K562 (cell line): ENCODE results near the gene TMEFF1. TPM values are rescaled to one million over a fixed set of nuclear protein-coding genes. Genes with fewer than 3 reads are reported as not detected.

ENCODE experiments used
- BRD9 ChIP-seq: fragments of 450-650 bp; IDR thresholded peaks from 2 replicates; pipeline ENCODE4 v1.6.1; 2018; ENCODE audit warnings: low read depth; ENCODE audit not compliant: partially characterized antibody
- COPS2 ChIP-seq: fragments of 450-650 bp; conservative IDR thresholded peaks from 2 replicates; pipeline ENCODE4 v1.6.1; 2016; ENCODE audit warnings: mild to moderate bottlenecking, moderate library complexity
- CTCF ChIP-seq, 3 experiments: IDR thresholded peaks in 2 of 3; conservative IDR thresholded peaks in 1 of 3; 2 replicates each; pipeline ENCODE4 v1.5.1; 2011 to 2012; ENCODE audit warnings: low read length in 3 of 3, mild to moderate bottlenecking in 3 of 3, control low read depth in 2 of 3, improper control_type of control experiment in 1 of 3, inconsistent platforms in 1 of 3, low read depth in 1 of 3, mixed read lengths in 1 of 3, moderate library complexity in 1 of 3; ENCODE audit not compliant: insufficient read depth in 2 of 3
- FOXK2 ChIP-seq, 2 experiments: fragments of 450-650 bp; IDR thresholded peaks in 1 of 2; conservative IDR thresholded peaks in 1 of 2; 2 replicates each; pipeline ENCODE4 v1.6.1; 2016; ENCODE audit warnings: low read depth in 2 of 2, mild to moderate bottlenecking in 1 of 2
- HLTF ChIP-seq: fragments of 450-650 bp; IDR thresholded peaks from 2 replicates; pipeline ENCODE4 v1.6.1; 2016
- KAT2B ChIP-seq: IDR thresholded peaks from one replicate; pipeline ENCODE4 v1.6.1; 2012; ENCODE audit warnings: low read depth, mild to moderate bottlenecking, control low read depth, inconsistent platforms, low read length, moderate library complexity
- MTA3 ChIP-seq: fragments of 450-650 bp; formaldehyde crosslinking; IDR thresholded peaks from 2 replicates; pipeline ENCODE4 v1.6.1; 2017; ENCODE audit warnings: mild to moderate bottlenecking, borderline replicate concordance
- PHB2 ChIP-seq: fragments of 450-650 bp; IDR thresholded peaks from 2 replicates; pipeline ENCODE4 v1.6.1; 2017; ENCODE audit warnings: low read depth
- RAD51 ChIP-seq: fragments of 450-650 bp; IDR thresholded peaks from 2 replicates; pipeline ENCODE4 v1.7.1; 2016; ENCODE audit warnings: low read depth, mild to moderate bottlenecking, borderline replicate concordance
- RBM14 ChIP-seq: fragments of 200-400 bp; formaldehyde crosslinking; IDR thresholded peaks from 2 replicates; pipeline ENCODE4 v1.6.1; 2018; ENCODE audit warnings: low read depth, mild to moderate bottlenecking, low read length, moderate library complexity, borderline replicate concordance; ENCODE audit not compliant: insufficient read depth
- TCF15 ChIP-seq: fragments of 250-450 bp; sonication (Bioruptor Pico); IDR thresholded peaks from 2 replicates; pipeline ENCODE4 v1.8.0; 2022; ENCODE audit warnings: moderate library complexity, mild to moderate bottlenecking, inconsistent platforms
- VEZF1 ChIP-seq: fragments of 200-800 bp; sonication (Bioruptor generic); IDR thresholded peaks from 2 replicates; pipeline ENCODE4 v1.6.1; 2017; ENCODE audit warnings: missing genetic modification characterization, missing compliant biosample characterization
- ZBTB33 ChIP-seq: sonication (generic); formaldehyde crosslinking; IDR thresholded peaks from 2 replicates; pipeline ENCODE4 v1.8.1; 2023; ENCODE audit warnings: mild to moderate bottlenecking, missing genetic modification reagents
- ZC3H4 ChIP-seq: sonication (generic); formaldehyde crosslinking; IDR thresholded peaks from 2 replicates; pipeline ENCODE4 v1.9.0; 2021; ENCODE audit warnings: missing genetic modification reagents, borderline replicate concordance
- ZFX ChIP-seq: sonication (generic); formaldehyde crosslinking; IDR thresholded peaks from 2 replicates; pipeline ENCODE4 v1.8.0; 2022; ENCODE audit warnings: mild to moderate bottlenecking, missing genetic modification reagents, moderate library complexity
- ZNF274 ChIP-seq: IDR thresholded peaks from 2 replicates; pipeline ENCODE4 v1.6.1; 2011; ENCODE audit warnings: low read depth, mild to moderate bottlenecking, low read length, moderate library complexity, borderline replicate concordance
- ZNF695 ChIP-seq: fragments of 450-650 bp; formaldehyde crosslinking; IDR thresholded peaks from 2 replicates; pipeline ENCODE4 v1.4.0; 2020; ENCODE audit warnings: mild to moderate bottlenecking, moderate library complexity
- polyA plus RNA-seq, 8 experiments: library from polyadenylated mRNA; depleted of rRNA in 4 of 8; stranded (reverse) in 5 of 8; unstranded in 3 of 8; fragments of >200 nt; fragmentation: Nextera tagmentation in 2 of 8; fragmentation: Illumina TruSeq in 1 of 8; extraction: Ambion mirVana in 2 of 8; extraction: Trizol in 1 of 8; gene quantifications; 2 replicates each; pipeline versions ENCODE4 v1.2.1 to v1.2.3, GENCODE V29; 2011 to 2014; ENCODE audit warnings: inconsistent platforms in 1 of 8, missing spikeins in 1 of 8
- total RNA-seq, 7 experiments: library from RNA; depleted of rRNA in 6 of 7; stranded (reverse); fragments of >200 nt in 6 of 7; fragmentation: Illumina TruSeq in 2 of 7; extraction: Trizol in 2 of 7; gene quantifications; 2 replicates each; pipeline versions ENCODE4 v1.2.1 to v1.2.3, GENCODE V29; 2011 to 2021; ENCODE audit warnings: low replicate concordance in 1 of 7

Gene TMEFF1
- total and polyA plus RNA-seq, 9 of the 15 experiments (the other 6 are each of a cell fraction or from before 2014, with no cell fraction given) = 0.07 to 1.1 (median 0.28) TPM; not detected in 2

- TF ChIP-seq ZNF274 = no peak
- TF ChIP-seq ZFX (CRISPR knock-in tag) = peak; percentile 73
- no peak for TF ChIP-seq RAD51
- TF ChIP-seq MTA3 = 0 out of 2 replicates have a peak, but pooled peaks have one; percentile 37
- no peak for TF ChIP-seq PHB2
- no peak for TF ChIP-seq ZNF695 (CRISPR knock-in tag)
- peak in 1 of 2 experiments; percentile 63; a peak in 1 of 4 replicates for TF ChIP-seq FOXK2 (conservative IDR thresholded peaks at IDR 0.05 in 1 of 2, IDR thresholded peaks at IDR 0.05 in 1 of 2; ENCODE audit: low read depth in 2 of 2)
- no peak for TF ChIP-seq KAT2B
- TF ChIP-seq RBM14 = no peak
- TF ChIP-seq BRD9 = peak; percentile 52
- no peak for TF ChIP-seq ZC3H4 (CRISPR knock-in tag)
- TF ChIP-seq COPS2 = no peak
- no peak; the same call in 1 of the 2 replicates for TF ChIP-seq TCF15 (CRISPR knock-in tag)
- TF ChIP-seq HLTF = no peak
- TF ChIP-seq VEZF1 (CRISPR knock-in tag) = peak; percentile 97
- TF ChIP-seq ZBTB33 (CRISPR knock-in tag) = 0 out of 2 replicates have a peak, but pooled peaks have one; percentile 19
- TF ChIP-seq CTCF (IDR thresholded peaks at IDR 0.05 in 2 of 3, conservative IDR thresholded peaks at IDR 0.05 in 1 of 3; ENCODE audit: insufficient read depth in 2 of 3, low read depth in 1 of 3, low read length in 3 of 3) = peak; percentile 16 to 38 (median 23); a peak in 3 of 6 replicates
Observed at GRCh38 chr9:100426530-100427365, 46.2 kb upstream of the TMEFF1 start, which contains the start of gene MSANTD3 (continued).
